Stimulated activated CD8-positive, alpha-beta memory T cell treated with anti-CD3 and anti-CD28 coated beads, Interleukin-4, amount 100 ng/mL, for 48 hours (primary cell): Measurements from ENCODE around the gene ADAM12.

Experiments
- DNase-seq: peaks from one replicate; pipeline ENCODE4 v3.0.0-alpha.2; 2020

ADAM12 gene

DNA sequence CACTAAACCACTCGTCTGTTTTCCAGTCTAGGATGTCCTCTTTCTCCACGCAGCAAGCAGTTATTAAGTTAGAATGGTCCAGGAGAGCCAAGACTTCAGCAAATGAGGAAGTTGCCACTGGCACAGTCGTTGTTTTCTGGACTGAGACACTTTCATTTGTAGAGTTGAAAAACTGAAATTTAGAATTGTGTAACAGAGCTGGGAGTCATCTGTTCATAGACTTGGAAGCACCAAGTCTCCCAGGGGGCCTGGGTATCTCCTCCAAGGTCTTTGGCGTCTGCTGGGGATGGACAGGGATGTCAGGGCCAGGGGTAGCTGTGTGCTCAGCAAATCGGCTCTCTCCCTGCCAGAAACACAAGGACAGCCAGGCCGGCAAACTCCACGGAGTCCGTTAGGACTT lies 283.5 kb downstream of the ADAM12 start:
- no peak for DNase-seq

- no peak for DNase-seq
Measured at GRCh38 chr10:126102636-126103035, 285.6 kb downstream of the ADAM12 start.

DNA sequence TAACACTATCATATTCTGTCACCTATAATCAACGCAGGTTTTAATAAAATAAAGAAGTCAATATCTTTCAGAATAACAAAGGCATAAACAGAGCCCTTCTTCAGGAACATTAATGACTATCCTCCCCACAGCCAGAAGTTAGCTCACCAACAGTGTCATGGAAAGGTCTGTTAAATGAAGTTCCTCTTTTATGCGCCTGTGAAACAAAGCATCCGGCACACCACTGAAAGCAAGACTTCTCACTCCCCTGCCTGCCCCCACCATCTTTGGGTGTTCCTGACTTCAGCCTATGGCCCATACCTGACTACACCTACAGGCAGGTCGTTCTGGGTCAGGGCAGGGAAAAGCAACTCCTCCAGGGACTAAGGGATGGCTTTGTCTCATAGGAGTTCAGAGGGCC lies 286.5 kb downstream of the ADAM12 start:
- DNase-seq: no peak

DNA sequence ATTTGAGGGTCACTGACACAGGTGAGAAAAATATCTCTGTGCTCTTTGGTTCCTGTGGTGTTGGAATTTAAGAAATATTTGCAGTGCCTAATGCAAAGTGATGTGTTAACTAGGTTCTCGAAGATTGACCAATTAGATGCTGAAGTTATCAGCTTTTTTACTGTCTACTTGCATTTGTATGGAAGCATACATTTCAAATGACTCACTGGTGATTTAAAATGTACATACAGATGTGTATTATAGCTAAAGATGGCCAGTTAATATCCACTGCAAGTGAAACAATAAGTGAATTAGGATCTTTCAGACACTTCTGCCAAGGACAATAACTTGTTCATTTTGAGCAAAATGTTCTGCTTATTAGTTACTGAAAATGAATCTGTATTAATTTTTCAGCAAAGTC lies 287.0 kb downstream of the ADAM12 start:
- no peak for DNase-seq

DNA sequence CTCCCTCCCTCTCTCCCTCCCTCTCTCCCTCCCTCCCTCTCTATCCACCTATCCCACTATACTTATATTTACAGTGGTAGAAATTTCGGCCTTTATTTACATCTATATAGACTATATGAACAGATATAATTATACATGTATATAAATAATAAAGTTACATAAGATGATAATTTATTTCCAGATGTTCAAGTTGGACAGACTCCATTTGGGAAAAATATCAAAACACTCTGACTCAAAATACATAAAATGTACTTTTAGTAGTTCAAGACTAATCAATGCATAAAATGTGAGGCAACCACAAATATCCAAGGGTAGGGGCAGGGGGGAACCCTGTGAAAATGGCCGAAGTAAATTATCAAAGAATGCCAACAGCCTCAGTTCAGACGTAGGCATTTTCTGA lies 288.9 kb downstream of the ADAM12 start:
- DNase-seq: no peak

DNA sequence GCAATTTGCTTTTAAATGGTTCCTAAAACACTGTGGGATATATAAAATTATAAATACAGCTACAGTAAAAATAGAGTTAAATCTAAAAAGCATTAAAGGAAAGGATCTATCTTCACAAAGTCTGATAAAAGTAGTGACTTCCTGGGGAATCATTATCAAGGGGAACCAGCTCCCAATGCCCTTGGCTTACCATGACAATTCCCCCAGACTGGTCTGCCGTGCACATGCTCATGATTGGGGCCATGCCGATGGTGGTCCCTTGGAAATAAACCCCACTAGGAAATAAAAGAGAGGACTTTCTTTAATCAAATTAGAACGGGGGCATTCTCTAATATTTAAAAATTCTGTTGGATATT lies 290.1 kb downstream of the ADAM12 start:
- DNase-seq: no peak

DNA sequence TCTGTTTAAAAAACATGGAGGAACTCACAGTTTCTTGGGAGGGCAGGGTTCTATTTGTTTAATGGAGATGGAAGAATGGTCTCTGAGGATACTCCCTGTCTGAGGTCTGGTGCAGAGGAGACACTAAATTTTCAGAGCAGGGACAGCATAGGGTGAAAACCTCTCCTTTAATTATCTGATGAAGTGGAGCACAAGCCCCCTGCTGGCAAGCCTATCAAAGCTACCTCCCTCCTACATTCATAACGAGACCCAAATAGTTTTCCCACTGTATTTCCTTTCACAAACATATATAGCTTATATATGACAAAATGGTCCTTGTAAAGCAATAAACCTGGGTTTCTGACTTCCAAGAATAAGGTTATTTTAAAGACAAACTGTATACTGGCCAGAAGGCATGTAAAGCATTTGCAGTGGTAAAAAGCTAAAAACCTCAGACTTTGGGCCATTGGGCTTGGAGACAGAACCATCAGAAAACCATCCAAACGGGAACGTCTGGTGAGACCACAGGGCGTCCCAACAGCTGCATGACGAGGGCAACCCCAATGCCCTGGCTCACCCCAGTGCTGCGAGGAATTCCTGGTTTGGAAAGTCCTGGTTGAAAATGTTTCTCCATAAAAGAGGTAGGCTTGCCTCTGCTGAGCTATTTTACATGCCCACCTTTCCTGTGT lies 290.6 kb downstream of the ADAM12 start:
- DNase-seq: no peak

- no peak for DNase-seq
Measured at GRCh38 chr10:126094537-126094936, 293.7 kb downstream of the ADAM12 start.

DNA sequence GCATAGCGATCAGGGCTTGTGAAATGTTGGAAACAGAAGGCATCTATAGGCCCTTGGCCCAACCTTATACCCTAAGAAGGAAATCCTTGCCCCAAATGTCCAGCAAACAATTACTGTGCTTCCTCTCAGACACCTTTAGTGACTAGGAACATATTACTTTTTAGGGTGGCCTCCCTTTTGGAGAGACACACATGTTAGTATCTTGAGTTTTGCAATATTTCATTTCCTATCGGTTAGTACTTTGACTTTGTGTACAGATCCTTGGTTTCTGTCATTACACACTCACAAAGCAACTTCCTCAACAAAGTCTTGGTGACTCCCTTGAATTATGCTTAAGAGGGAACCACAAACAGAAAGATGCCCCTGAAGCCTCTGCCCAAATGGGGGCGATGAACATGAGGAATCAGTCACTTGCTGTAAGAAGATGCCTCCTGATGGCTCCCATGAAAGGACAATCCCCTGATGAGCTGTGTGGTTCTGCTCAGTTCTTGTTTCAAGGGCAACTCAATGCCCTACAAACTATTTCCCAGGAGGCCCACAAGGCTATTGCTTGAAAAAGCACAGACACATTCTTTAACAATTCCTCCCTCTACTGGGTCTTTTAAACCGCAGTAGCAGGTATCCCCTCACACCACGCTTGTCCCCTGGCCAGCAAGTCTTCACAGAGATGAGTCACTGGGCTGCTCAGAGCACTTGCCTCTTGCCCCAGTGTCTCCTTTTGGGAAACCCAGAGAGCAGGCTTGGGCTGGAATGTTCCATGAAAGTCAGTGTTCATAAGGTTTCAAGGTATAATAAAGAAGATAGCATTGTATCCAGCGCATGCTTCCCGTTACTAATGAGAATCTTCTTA lies 295.7 kb downstream of the ADAM12 start:
- DNase-seq: no peak

- DNase-seq: no peak
Measured at GRCh38 chr10:126090911-126091728, 297.2 kb downstream of the ADAM12 start.

DNA sequence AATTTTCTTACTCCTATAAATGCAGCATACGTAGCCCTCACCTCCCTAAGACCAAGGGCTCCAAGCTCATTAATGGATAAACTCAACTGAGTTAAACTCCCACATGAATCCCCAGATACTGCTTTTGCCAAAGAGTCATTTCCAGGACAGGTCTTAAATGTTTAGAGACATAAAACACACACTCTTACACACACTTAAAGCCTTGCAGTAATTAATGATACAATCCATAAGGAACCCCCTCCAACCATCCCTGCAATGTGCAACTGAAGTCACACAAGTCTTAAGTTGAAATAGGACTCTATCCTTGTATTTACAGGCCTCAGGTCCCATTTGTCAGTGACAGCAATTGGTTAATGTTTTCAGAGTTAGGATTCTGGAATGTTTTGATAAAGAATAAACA lies 297.8 kb downstream of the ADAM12 start:
- no peak for DNase-seq

- DNase-seq: no peak
Measured at GRCh38 chr10:126087796-126088505, 300.3 kb downstream of the ADAM12 start.

DNA sequence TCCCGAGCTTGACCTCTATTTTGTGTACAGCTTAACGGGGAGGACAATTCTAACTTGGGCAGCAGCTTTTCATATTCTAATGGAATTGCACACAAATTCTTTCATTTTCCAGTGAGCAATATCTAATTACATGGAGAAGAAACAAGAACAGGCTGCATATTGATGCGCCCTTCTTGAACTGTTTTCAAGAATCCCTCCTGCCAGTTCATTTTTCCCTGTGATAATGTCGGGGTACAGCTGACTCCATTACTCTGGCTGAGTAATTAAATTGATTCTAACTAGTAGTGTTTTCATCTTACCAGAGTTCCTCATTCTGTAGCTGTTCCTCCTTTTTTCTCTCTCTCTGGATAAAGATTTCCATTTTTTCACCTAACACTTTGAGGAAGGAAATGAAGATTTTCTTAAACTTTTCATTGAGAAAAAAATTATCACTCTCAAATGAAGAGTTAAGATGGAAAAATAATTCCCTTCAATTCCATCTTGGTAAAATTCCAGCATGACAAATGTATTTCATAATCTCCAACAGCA lies 301.1 kb downstream of the ADAM12 start:
- DNase-seq: no peak

DNA sequence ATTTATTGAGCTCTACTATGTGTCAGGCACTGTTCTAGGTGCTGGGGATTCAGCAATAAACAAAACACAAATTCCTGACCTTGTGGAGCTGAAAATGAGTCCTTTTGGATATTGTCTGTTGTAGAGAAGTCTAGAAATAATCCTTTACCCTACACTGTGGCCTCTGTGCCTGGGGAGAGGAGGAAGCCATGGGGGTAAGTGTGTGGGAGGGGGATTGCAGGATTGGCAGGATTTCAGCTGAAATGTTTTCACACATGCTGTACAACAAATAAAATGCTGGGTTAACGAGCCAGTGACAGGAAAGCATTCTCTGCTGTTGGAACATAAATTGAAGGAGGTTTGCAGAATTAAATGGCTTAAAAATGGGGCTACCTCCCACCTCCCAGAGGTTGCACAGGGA lies 302.5 kb downstream of the ADAM12 start:
- no peak for DNase-seq

DNA sequence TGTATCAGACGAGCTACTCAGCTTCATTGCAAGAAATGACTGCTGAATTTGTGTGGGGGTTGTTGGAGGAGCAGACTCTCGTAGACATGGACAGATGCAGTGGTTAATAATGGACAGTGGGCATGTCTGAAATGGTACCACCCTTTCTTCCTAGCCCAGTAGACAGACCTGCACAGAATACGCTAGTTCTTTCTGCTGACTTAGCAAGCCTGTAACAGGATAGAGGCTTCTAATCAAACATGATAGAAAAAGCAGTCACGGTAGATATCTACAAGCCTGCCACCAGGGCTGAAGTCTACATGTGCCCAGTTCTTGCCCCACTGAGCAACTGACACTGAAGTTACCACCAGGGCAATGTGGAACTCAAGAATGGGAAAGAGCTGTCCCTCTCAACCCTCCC lies 303.9 kb downstream of the ADAM12 start:
- DNase-seq: no peak

DNA sequence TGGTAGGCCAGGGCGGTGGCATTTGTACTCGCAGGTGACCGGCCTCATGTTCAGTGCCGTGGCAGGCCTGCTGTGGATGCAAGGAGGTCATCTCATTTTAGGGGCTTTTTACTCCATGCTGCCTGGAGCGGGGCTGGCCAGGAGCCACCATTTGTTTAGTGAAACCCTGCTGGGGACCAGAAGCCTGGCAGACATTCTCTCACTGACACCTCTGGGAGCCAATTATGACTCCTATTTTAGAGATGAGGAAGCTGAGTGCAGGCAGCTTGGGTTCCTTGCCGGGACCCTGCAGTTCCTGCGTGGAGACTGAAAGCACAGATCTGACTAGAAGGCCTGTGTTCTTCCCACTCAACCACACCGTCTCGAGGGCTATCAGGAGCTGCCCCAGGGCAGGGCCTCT lies 305.3 kb downstream of the ADAM12 start:
- no peak for DNase-seq

- DNase-seq: no peak
Measured at GRCh38 chr10:126081841-126082466, 306.3 kb downstream of the ADAM12 start.

DNA sequence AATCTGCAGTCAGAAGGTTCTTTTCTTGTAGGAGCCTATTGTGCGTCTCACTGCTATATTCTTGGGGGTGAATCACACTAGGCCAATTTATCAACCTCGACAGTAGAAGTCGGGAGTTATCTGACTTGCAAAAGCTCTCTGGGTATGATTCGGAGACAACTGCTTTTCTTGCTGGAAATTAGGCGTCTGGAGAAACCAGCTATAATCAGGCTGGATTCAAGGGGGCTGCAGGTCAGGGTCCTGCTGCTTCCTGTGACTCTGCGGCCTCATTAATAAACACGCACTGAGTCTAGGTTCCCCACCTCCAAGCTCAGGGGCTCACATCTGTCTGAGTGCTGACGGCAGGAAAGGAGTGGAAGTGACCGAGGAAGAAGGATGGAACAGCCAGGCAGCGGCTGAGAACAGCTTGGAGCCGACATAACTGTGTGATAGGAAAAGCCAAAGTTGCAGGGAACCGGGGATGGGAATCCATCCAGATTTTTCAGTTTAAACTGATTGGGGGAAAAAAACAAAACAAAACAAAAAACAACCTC lies 307.3 kb downstream of the ADAM12 start:
- DNase-seq: no peak

- no peak for DNase-seq
Measured at GRCh38 chr10:126080291-126080825, 307.9 kb downstream of the ADAM12 start.

DNA sequence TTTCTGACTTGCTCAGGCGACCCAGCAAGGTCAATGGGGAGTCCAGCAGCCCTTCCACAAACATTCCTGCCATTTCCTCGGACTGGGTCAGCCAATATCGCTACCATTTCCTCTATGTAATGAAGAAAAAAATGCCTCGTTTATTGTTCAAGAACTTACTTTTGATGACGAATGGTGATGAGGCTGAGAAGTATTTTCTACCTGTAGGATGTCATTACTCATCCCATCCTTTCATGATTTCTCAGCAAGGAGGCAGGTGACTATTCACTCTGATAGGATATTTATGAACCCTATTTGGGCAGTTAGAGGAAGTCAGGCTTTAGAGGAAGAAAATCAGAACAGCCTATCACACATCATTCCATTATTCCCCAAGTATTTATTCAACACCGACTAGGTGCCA lies 313.3 kb downstream of the ADAM12 start:
- no peak for DNase-seq

DNA sequence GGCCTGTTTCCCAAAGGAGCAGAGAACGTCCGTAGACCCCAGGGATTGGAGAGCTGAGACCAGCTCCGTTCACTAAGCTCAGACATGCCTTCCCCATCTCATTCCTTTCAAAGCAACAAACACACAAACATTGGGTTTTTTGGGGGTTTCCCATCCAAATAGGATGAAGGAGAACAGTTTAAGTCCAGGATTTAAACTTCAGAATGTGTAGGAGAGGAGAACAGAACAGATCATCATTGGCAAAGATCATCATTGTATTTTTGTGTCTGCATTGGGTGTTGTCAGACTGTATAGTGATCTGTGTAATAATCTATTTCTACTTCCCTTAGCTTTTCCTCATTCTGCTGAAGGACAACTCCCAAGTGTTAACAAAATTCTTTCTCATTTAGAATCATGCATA lies 314.0 kb downstream of the ADAM12 start:
- DNase-seq: no peak

GRCh38 chr10:126073606-126074005 lies 314.7 kb downstream of the ADAM12 start:
- DNase-seq: no peak
